HG03095 (cell line): ENCODE measurements around the gene RAPGEF2.
"Not testable (repeated sequence)": the region's sequence is repeated elsewhere in the genome, so short reads cannot be mapped to it uniquely, and the experiment has no call there.

ENCODE experiments used
- ATAC-seq: cut with Tn5 transposase; IDR thresholded peaks from one replicate; pipeline ENCODE4 v1.9.1; 2021; ENCODE audit warnings: moderate library complexity; ENCODE audit not compliant: unreplicated experiment

Gene RAPGEF2

GRCh38 chr4:159098482-159099127 lies 4.3 kb upstream of the RAPGEF2 start:
- no peak for ATAC-seq

- no peak for ATAC-seq
Observed at GRCh38 chr4:159101988-159102621, 774 bp upstream of the RAPGEF2 start.

- peak; percentile 26 for ATAC-seq
Observed at GRCh38 chr4:159103384-159103990, 608 bp downstream of the RAPGEF2 start.

GRCh38 chr4:159104694-159105414 lies 2.0 kb downstream of the RAPGEF2 start:
- ATAC-seq, result no peak

- no peak for ATAC-seq
Observed at GRCh38 chr4:159105761-159106243, 2.9 kb downstream of the RAPGEF2 start.

GRCh38 chr4:159106636-159107035 lies 3.8 kb downstream of the RAPGEF2 start:
- ATAC-seq, result no peak

GRCh38 chr4:159107203-159107925 lies 4.5 kb downstream of the RAPGEF2 start:
- ATAC-seq, result no peak

GRCh38 chr4:159108124-159108523 lies 5.2 kb downstream of the RAPGEF2 start:
- no peak for ATAC-seq

GRCh38 chr4:159110961-159111360 lies 8.1 kb downstream of the RAPGEF2 start:
- no peak for ATAC-seq

- no peak for ATAC-seq
Observed at GRCh38 chr4:159111416-159111815, 8.5 kb downstream of the RAPGEF2 start.

GRCh38 chr4:159113366-159113765 lies 10.5 kb downstream of the RAPGEF2 start:
- ATAC-seq, result not testable (repeated sequence)

- not testable (repeated sequence) for ATAC-seq
Observed at GRCh38 chr4:159116098-159116497, 13.2 kb downstream of the RAPGEF2 start.

GRCh38 chr4:159116693-159117092 lies 13.8 kb downstream of the RAPGEF2 start:
- not testable (repeated sequence) for ATAC-seq

- ATAC-seq, result no peak
Observed at GRCh38 chr4:159117564-159117963, 14.7 kb downstream of the RAPGEF2 start.

GRCh38 chr4:159117968-159118367 lies 15.1 kb downstream of the RAPGEF2 start:
- ATAC-seq, result no peak

- ATAC-seq, result no peak
Observed at GRCh38 chr4:159121371-159121770, 18.5 kb downstream of the RAPGEF2 start.

- no peak for ATAC-seq
Observed at GRCh38 chr4:159126716-159127115, 23.8 kb downstream of the RAPGEF2 start.

- no peak for ATAC-seq
Observed at GRCh38 chr4:159127745-159128518, 25.1 kb downstream of the RAPGEF2 start.

- no peak for ATAC-seq
Observed at GRCh38 chr4:159129814-159130550, 27.1 kb downstream of the RAPGEF2 start.
